Lower leg skin (tissue), 3 donors: ENCODE results near the gene MRAS.

Experiments used
- CTCF ChIP-seq, 3 donors: fragments of 450-650 bp; IDR thresholded peaks; one replicate each; pipeline ENCODE4 v1.5.1; 2016; ENCODE audit warnings: antibody characterized with exemption in 3 of 3, mild to moderate bottlenecking in 3 of 3, moderate library complexity in 2 of 3
- POLR2A ChIP-seq, 2 donors: fragments of 450-650 bp; IDR thresholded peaks; one replicate each; pipeline ENCODE4 v1.6.1; 2016 to 2017; ENCODE audit warnings: antibody characterized with exemption in 2 of 2, mild to moderate bottlenecking in 1 of 2, moderate library complexity in 1 of 2

- TF ChIP-seq CTCF (IDR thresholded peaks at IDR 0.05) = no peak
- no peak for TF ChIP-seq POLR2A (IDR thresholded peaks at IDR 0.05)
Measured at GRCh38 chr3:138359919-138360868, 11.8 kb downstream of the MRAS start.
